Panc1 (cell line): Measurements from ENCODE around the gene GRIK4. TPM values are rescaled to one million over a fixed set of nuclear protein-coding genes. Genes with fewer than 3 reads are reported as not detected.

Experiments used
- ATAC-seq: fragments of 200-7000 bp; cut with Tn5 transposase; 2 replicates; pipeline ENCODE4 v1.9.1; 2020; ENCODE audit warnings: mild to moderate bottlenecking, moderate library complexity
- BruUV-seq: library from RNA; stranded (reverse); fragments of 400-500 nt; replicated peaks from 2 replicates; lab custom pipeline; 2021; lab: Mats Ljungman, UMichigan
- CTCF ChIA-PET: fragments of 300-600 bp; sonication (Branson Sonifier 250); formaldehyde crosslinking; loops from one replicate; lab custom pipeline; 2022; ENCODE audit warnings: antibody characterized with exemption; lab: Charles Lee
- POLR2A ChIA-PET: fragments of 300-600 bp; sonication (Branson Sonifier 250); formaldehyde crosslinking; loops from one replicate; lab custom pipeline; 2022; ENCODE audit warnings: antibody characterized with exemption; lab: Charles Lee
- DNase-seq: peaks from one replicate; pipeline ENCODE4 v3.0.0-alpha.2; 2010; ENCODE audit warnings: low read depth, low spot score
- H3K27ac ChIP-seq: 2 replicates; pipeline ENCODE4 v1.5.1; 2011; ENCODE audit warnings: mild to moderate bottlenecking, low read length, inconsistent platforms
- H3K27me3 ChIP-seq: fragments of 200-500 bp; sonication (Bioruptor generic); 2 replicates; pipeline ENCODE4 v1.6.0; 2014; ENCODE audit warnings: low read length, inconsistent platforms; ENCODE audit not compliant: control insufficient read depth, insufficient read depth
- H3K36me3 ChIP-seq: fragments of 200-500 bp; sonication (Bioruptor generic); 2 replicates; pipeline ENCODE4 v1.5.1; 2014; ENCODE audit warnings: inconsistent platforms, mild to moderate bottlenecking, low read length, moderate library complexity; ENCODE audit not compliant: control insufficient read depth, insufficient read depth
- H3K4me1 ChIP-seq: 2 replicates; pipeline ENCODE4 v1.5.1; 2011; ENCODE audit warnings: inconsistent platforms, mild to moderate bottlenecking, low read length, moderate library complexity; ENCODE audit not compliant: control insufficient read depth, insufficient read depth
- H3K4me3 ChIP-seq, 2 experiments: 2 replicates each; pipeline ENCODE4 v1.5.1; 2011 to 2012; ENCODE audit warnings: low read depth in 2 of 2, low read length in 2 of 2, mild to moderate bottlenecking in 2 of 2, inconsistent platforms in 1 of 2, moderate library complexity in 1 of 2
- H3K9me3 ChIP-seq: fragments of 200-500 bp; sonication (Bioruptor generic); 2 replicates; pipeline ENCODE4 v1.5.1; 2014; ENCODE audit warnings: low read depth, mild to moderate bottlenecking, inconsistent platforms, low read length, moderate library complexity; ENCODE audit not compliant: control insufficient read depth, insufficient read depth
- POLR2AphosphoS5 ChIP-seq: IDR thresholded peaks from 2 replicates; pipeline ENCODE4 v1.6.1; 2012; ENCODE audit warnings: mild to moderate bottlenecking, low read depth, low read length, moderate library complexity
- SIN3A ChIP-seq: IDR thresholded peaks from 2 replicates; pipeline ENCODE4 v1.6.1; 2012; ENCODE audit warnings: low read depth, mild to moderate bottlenecking, low read length, moderate library complexity, borderline replicate concordance; ENCODE audit not compliant: insufficient read depth
- TCF7L2 ChIP-seq: IDR thresholded peaks from 2 replicates; pipeline ENCODE4 v1.6.1; 2011; ENCODE audit warnings: mild to moderate bottlenecking, low read depth, low read length, inconsistent platforms
- in situ Hi-C: cut with HindIII; loops from 2 replicates; pipeline ENCODE4 v1.10.0; 2016; ENCODE audit warnings: low sequenced_read_pairs, low pct_unique_long_range_greater_than_20kb
- intact Hi-C: fragments of 100-400 bp; cut with micrococcal nuclease; formaldehyde crosslinking; loops from one replicate; pipeline ENCODE4 v1.10.0; 2022; ENCODE audit not compliant: unreplicated experiment
- total RNA-seq: library from RNA; stranded (reverse); gene quantifications from one replicate; pipeline ENCODE4 v1.2.1, GENCODE V29; 2021; ENCODE audit not compliant: unreplicated experiment
- TF ChIP-seq, protein P1 (sequence below), 2 experiments: IDR thresholded peaks; 2 replicates each; pipeline ENCODE4 v1.6.1; 2011 to 2012; ENCODE audit warnings: low read depth in 2 of 2, control low read depth in 1 of 2, low read length in 1 of 2, mild to moderate bottlenecking in 1 of 2, moderate library complexity in 1 of 2; ENCODE audit not compliant: insufficient read depth in 1 of 2
- TF ChIP-seq, protein P2 (sequence below): fragments of 450-650 bp; IDR thresholded peaks from 2 replicates; pipeline ENCODE4 v1.5.1; 2017; ENCODE audit warnings: mild to moderate bottlenecking

Gene GRIK4
- total RNA-seq, 1 experiment from 2014 or later, result 0.62 TPM

DNA sequence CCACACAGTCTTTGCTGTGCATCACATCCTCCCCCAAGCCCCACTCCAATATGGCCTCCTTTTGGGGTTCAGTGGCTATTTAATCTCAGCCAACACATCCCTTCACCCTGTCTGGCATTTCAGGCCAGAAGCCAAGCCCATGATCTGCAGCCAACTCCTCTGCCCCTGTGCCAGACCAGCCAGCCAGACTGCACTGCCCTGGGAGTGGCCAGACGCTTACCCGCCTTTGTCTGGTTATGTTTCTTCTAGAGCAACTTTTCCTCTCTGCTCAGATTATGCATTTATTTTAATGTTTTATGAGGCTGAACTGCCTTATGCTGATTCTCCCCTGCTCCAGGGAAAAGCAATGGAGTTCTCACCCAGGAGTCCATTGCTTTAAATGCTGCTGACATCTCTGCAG, 305.6 kb downstream of the GRIK4 start:
- DNase-seq (no peak), ATAC-seq (no peak)
- Histone ChIP-seq H3K4me1 (peaks cover 4% of the 10 kb centered on the region), H3K9me3 (no peaks in the 10 kb centered on the region), H3K27ac (no peak overlapping the region), H3K4me3 (no peak overlapping the region), H3K36me3 (no peaks in the 10 kb centered on the region), H3K27me3 (peaks cover 10% of the 10 kb centered on the region)
- ChIA-PET CTCF (no interaction called here), POLR2A (no interaction called here)
- intact Hi-C loops (no loop called here), in situ Hi-C loops (no loop called here)
- BruUV-seq, result no TSS peak
- TF ChIP-seq SIN3A (no peak), TCF7L2 (no peak), POLR2AphosphoS5 (no peak)
- TF ChIP-seq, protein P1, sequence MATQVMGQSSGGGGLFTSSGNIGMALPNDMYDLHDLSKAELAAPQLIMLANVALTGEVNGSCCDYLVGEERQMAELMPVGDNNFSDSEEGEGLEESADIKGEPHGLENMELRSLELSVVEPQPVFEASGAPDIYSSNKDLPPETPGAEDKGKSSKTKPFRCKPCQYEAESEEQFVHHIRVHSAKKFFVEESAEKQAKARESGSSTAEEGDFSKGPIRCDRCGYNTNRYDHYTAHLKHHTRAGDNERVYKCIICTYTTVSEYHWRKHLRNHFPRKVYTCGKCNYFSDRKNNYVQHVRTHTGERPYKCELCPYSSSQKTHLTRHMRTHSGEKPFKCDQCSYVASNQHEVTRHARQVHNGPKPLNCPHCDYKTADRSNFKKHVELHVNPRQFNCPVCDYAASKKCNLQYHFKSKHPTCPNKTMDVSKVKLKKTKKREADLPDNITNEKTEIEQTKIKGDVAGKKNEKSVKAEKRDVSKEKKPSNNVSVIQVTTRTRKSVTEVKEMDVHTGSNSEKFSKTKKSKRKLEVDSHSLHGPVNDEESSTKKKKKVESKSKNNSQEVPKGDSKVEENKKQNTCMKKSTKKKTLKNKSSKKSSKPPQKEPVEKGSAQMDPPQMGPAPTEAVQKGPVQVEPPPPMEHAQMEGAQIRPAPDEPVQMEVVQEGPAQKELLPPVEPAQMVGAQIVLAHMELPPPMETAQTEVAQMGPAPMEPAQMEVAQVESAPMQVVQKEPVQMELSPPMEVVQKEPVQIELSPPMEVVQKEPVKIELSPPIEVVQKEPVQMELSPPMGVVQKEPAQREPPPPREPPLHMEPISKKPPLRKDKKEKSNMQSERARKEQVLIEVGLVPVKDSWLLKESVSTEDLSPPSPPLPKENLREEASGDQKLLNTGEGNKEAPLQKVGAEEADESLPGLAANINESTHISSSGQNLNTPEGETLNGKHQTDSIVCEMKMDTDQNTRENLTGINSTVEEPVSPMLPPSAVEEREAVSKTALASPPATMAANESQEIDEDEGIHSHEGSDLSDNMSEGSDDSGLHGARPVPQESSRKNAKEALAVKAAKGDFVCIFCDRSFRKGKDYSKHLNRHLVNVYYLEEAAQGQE (IDR thresholded peaks at IDR 0.05; ENCODE audit: insufficient read depth in 1 of 2, low read depth in 2 of 2, low read length in 1 of 2), result no peak
- TF ChIP-seq, protein P2, sequence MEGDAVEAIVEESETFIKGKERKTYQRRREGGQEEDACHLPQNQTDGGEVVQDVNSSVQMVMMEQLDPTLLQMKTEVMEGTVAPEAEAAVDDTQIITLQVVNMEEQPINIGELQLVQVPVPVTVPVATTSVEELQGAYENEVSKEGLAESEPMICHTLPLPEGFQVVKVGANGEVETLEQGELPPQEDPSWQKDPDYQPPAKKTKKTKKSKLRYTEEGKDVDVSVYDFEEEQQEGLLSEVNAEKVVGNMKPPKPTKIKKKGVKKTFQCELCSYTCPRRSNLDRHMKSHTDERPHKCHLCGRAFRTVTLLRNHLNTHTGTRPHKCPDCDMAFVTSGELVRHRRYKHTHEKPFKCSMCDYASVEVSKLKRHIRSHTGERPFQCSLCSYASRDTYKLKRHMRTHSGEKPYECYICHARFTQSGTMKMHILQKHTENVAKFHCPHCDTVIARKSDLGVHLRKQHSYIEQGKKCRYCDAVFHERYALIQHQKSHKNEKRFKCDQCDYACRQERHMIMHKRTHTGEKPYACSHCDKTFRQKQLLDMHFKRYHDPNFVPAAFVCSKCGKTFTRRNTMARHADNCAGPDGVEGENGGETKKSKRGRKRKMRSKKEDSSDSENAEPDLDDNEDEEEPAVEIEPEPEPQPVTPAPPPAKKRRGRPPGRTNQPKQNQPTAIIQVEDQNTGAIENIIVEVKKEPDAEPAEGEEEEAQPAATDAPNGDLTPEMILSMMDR, result no peak

- Histone ChIP-seq H3K9me3 (no peaks in the 10 kb centered on the region), H3K4me3 (no peak overlapping the region), H3K27me3 (peaks cover 10% of the 10 kb centered on the region), H3K4me1 (peaks cover 4% of the 10 kb centered on the region), H3K27ac (no peak overlapping the region), H3K36me3 (no peaks in the 10 kb centered on the region)
- ChIA-PET CTCF (no interaction called here), POLR2A (no interaction called here)
- no TSS peak for BruUV-seq
- TF ChIP-seq POLR2AphosphoS5 (no peak), SIN3A (no peak), TCF7L2 (no peak)
- TF ChIP-seq, protein P2, result no peak
- TF ChIP-seq, protein P1 (IDR thresholded peaks at IDR 0.05; ENCODE audit: insufficient read depth in 1 of 2, low read depth in 2 of 2, low read length in 1 of 2), result no peak
- intact Hi-C loops, result no loop called here
- in situ Hi-C loops, result no loop called here
- no peak for ATAC-seq
- DNase-seq, result no peak
These were observed 306.5 kb downstream of the GRIK4 start for GRCh38 chr11:120818097-120818496.
